ENCODE measurements around the gene IKZF1.

The IKZF1 gene

GRCh38 chr7:50307368-50308032 lies 3.0 kb downstream of the IKZF1 start:
- DNase-seq, result no peak

- no peak for DNase-seq
These were observed 3.7 kb downstream of the IKZF1 start for GRCh38 chr7:50308203-50308531.

GRCh38 chr7:50308532-50309385 lies 4.2 kb downstream of the IKZF1 start:
- no peak for DNase-seq

GRCh38 chr7:50309721-50310120 lies 5.2 kb downstream of the IKZF1 start:
- no peak for DNase-seq

GRCh38 chr7:50310361-50310760 lies 5.8 kb downstream of the IKZF1 start:
- DNase-seq, result no peak

- DNase-seq, result no peak
These were observed 6.4 kb downstream of the IKZF1 start for GRCh38 chr7:50310956-50311355.

GRCh38 chr7:50312250-50313162 lies 8.0 kb downstream of the IKZF1 start:
- DNase-seq, result no peak

- DNase-seq, result no peak
These were observed 10.5 kb downstream of the IKZF1 start for GRCh38 chr7:50314836-50315592.

GRCh38 chr7:50315739-50316671 lies 11.5 kb downstream of the IKZF1 start:
- DNase-seq, result no peak

- no peak for DNase-seq
These were observed 12.7 kb downstream of the IKZF1 start for GRCh38 chr7:50317221-50317678.

- DNase-seq, result no peak
These were observed 13.5 kb downstream of the IKZF1 start for GRCh38 chr7:50317697-50318669.

GRCh38 chr7:50321487-50322067 lies 17.1 kb downstream of the IKZF1 start:
- DNase-seq, result no peak

- no peak for DNase-seq
These were observed 19.6 kb downstream of the IKZF1 start for GRCh38 chr7:50324113-50324512.

GRCh38 chr7:50327443-50327842 lies 22.9 kb downstream of the IKZF1 start:
- no peak for DNase-seq

GRCh38 chr7:50329775-50330174 lies 25.3 kb downstream of the IKZF1 start:
- no peak for DNase-seq

GRCh38 chr7:50330254-50330653 lies 25.7 kb downstream of the IKZF1 start:
- no peak for DNase-seq

- no peak for DNase-seq
These were observed 26.2 kb downstream of the IKZF1 start for GRCh38 chr7:50330696-50331095.

- DNase-seq, result no peak
These were observed 27.2 kb downstream of the IKZF1 start for GRCh38 chr7:50331564-50332208.
